Measurements from ENCODE around the gene HECTD4. TPM values are rescaled to one million over a fixed set of nuclear protein-coding genes. Genes with fewer than 3 reads are reported as not detected.

The HECTD4 gene
- total RNA-seq, 1 experiment from 2014 or later = 65.7 TPM

GRCh38 chr12:112308652-112309051 lies 73.6 kb downstream of the HECTD4 start:
- TF ChIP-seq, protein P1, sequence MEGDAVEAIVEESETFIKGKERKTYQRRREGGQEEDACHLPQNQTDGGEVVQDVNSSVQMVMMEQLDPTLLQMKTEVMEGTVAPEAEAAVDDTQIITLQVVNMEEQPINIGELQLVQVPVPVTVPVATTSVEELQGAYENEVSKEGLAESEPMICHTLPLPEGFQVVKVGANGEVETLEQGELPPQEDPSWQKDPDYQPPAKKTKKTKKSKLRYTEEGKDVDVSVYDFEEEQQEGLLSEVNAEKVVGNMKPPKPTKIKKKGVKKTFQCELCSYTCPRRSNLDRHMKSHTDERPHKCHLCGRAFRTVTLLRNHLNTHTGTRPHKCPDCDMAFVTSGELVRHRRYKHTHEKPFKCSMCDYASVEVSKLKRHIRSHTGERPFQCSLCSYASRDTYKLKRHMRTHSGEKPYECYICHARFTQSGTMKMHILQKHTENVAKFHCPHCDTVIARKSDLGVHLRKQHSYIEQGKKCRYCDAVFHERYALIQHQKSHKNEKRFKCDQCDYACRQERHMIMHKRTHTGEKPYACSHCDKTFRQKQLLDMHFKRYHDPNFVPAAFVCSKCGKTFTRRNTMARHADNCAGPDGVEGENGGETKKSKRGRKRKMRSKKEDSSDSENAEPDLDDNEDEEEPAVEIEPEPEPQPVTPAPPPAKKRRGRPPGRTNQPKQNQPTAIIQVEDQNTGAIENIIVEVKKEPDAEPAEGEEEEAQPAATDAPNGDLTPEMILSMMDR (IDR thresholded peaks at IDR 0.05; ENCODE audit: unreplicated experiment) = no peak
- BruUV-seq (replicated peaks) = no TSS peak
- Mint-ChIP-seq H3K4me1 (ENCODE audit: low read depth, unreplicated experiment) (peaks cover 8% of the 10 kb centered on the region), H3K27me3 (ENCODE audit: unreplicated experiment) (no peaks in the 10 kb centered on the region), H3K4me3 (ENCODE audit: low read depth, unreplicated experiment) (no peak overlapping the region), H3K9me3 (ENCODE audit: low read depth, unreplicated experiment) (no peaks in the 10 kb centered on the region), H3K36me3 (ENCODE audit: insufficient read depth, unreplicated experiment) (peaks cover 4% of the 10 kb centered on the region), H3K27ac (ENCODE audit: unreplicated experiment) (no peak overlapping the region)
- CTCF ChIA-PET = interaction anchor here (0.6 kb wide), 1 partner anchor 197 kb away, joined by 7 read pairs; no protein-coding TSS in a partner anchor
- intact Hi-C loops (cut with micrococcal nuclease; ENCODE audit: unreplicated experiment) = no loop called here
- no peak for DNase-seq

- no peak for DNase-seq
- H3K27ac Mint-ChIP-seq (ENCODE audit: unreplicated experiment) = no peak overlapping the region
- intact Hi-C loops (cut with micrococcal nuclease; ENCODE audit: unreplicated experiment) = no loop called here
- H3K4me1 Mint-ChIP-seq (ENCODE audit: low read depth, unreplicated experiment) = peaks cover 13% of the 10 kb centered on the region
- TF ChIP-seq, protein P1 (IDR thresholded peaks at IDR 0.05; ENCODE audit: unreplicated experiment) = no peak
- peaks cover 4% of the 10 kb centered on the region for H3K36me3 Mint-ChIP-seq (ENCODE audit: insufficient read depth, unreplicated experiment)
- no peak overlapping the region for H3K4me3 Mint-ChIP-seq (ENCODE audit: low read depth, unreplicated experiment)
- CTCF ChIA-PET = interaction anchor here (1.4 kb wide), 1 partner anchor 79 kb away, joined by 3 read pairs; no protein-coding TSS in a partner anchor
- H3K9me3 Mint-ChIP-seq (ENCODE audit: low read depth, unreplicated experiment) = no peaks in the 10 kb centered on the region
- BruUV-seq (replicated peaks) = no TSS peak
- H3K27me3 Mint-ChIP-seq (ENCODE audit: unreplicated experiment) = no peaks in the 10 kb centered on the region
Measured at GRCh38 chr12:112308161-112308560, 74.1 kb downstream of the HECTD4 start.

GRCh38 chr12:112307317-112308011 lies 74.8 kb downstream of the HECTD4 start:
- intact Hi-C loops (cut with micrococcal nuclease; ENCODE audit: unreplicated experiment) = no loop called here
- Mint-ChIP-seq H3K9me3 (ENCODE audit: low read depth, unreplicated experiment) (no peaks in the 10 kb centered on the region), H3K4me3 (ENCODE audit: low read depth, unreplicated experiment) (no peak overlapping the region), H3K27ac (ENCODE audit: unreplicated experiment) (no peak overlapping the region), H3K4me1 (ENCODE audit: low read depth, unreplicated experiment) (peaks cover 20% of the 10 kb centered on the region), H3K36me3 (ENCODE audit: insufficient read depth, unreplicated experiment) (peaks cover 10% of the 10 kb centered on the region), H3K27me3 (ENCODE audit: unreplicated experiment) (no peaks in the 10 kb centered on the region)
- no TSS peak for BruUV-seq (replicated peaks)
- TF ChIP-seq, protein P1 (IDR thresholded peaks at IDR 0.05; ENCODE audit: unreplicated experiment) = no peak
- CTCF ChIA-PET = interaction anchor here (1.4 kb wide), 1 partner anchor 80 kb away, joined by 3 read pairs; no protein-coding TSS in a partner anchor
- no peak for DNase-seq

DNA sequence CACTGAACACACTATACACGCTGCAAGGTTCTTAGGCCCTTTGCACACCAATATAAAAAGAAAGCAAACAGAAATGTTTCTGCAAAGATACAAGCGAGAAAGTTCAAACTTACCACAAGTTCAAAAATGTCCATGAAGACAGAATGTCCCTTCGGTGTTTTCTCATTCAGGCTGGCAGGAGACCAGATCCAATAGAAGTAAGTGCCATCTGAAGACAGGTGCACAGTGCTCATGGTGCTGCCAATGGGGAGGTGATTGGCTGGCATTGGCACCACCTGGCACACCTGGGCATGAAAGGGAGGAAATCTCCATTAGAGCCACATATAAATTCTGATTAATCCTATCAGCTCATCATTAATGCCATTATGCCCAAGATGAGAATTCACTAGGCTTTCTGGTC lies 76.3 kb downstream of the HECTD4 start:
- Mint-ChIP-seq H3K36me3 (ENCODE audit: insufficient read depth, unreplicated experiment) (peaks cover 10% of the 10 kb centered on the region), H3K4me1 (ENCODE audit: low read depth, unreplicated experiment) (peaks cover 21% of the 10 kb centered on the region), H3K27me3 (ENCODE audit: unreplicated experiment) (no peaks in the 10 kb centered on the region), H3K27ac (ENCODE audit: unreplicated experiment) (no peak overlapping the region), H3K4me3 (ENCODE audit: low read depth, unreplicated experiment) (no peak overlapping the region), H3K9me3 (ENCODE audit: low read depth, unreplicated experiment) (no peaks in the 10 kb centered on the region)
- DNase-seq = no peak
- TF ChIP-seq, protein P1 (IDR thresholded peaks at IDR 0.05; ENCODE audit: unreplicated experiment) = no peak
- no TSS peak for BruUV-seq (replicated peaks)
- CTCF ChIA-PET = interaction anchor here (0.8 kb wide), 1 partner anchor 82 kb away, joined by 3 read pairs; no protein-coding TSS in a partner anchor
- intact Hi-C loops (cut with micrococcal nuclease; ENCODE audit: unreplicated experiment) = no loop called here

Measured in Calu3 (cell line).